Measurements from ENCODE around the gene BIRC2. TPM values are rescaled to one million over a fixed set of nuclear protein-coding genes. Genes with fewer than 3 reads are reported as not detected.
A peak's percentile ranks its signal among the peaks of the same experiment; 100 is the strongest.
"Not testable (repeated sequence)": the region's sequence is repeated elsewhere in the genome, so short reads cannot be mapped to it uniquely, and the experiment has no call there.

The BIRC2 gene
- total RNA-seq (57.1 TPM), polyA plus RNA-seq (ENCODE audit: insufficient read depth in 1 of 8, insufficient read length in 8 of 8, low replicate concordance in 1 of 8) (10 to 100 TPM; 37.3 to 54.8 (median 41.3) TPM)
- long read RNA-seq, donor 1, partial matches to known transcripts, result 0 of 2 reads
- long read RNA-seq, donor 1, other reads (novel, unspliced or antisense), result 0 of 2 reads
- long read RNA-seq, donor 2, partial matches to known transcripts, result 0 of 1 reads
- long read RNA-seq, donor 2, other reads (novel, unspliced or antisense), result 0 of 1 reads
- long read RNA-seq, donor 3, transcript BIRC2-201 (9 exons, 3,743 nt), result major isoform, 10 of 20 reads
- long read RNA-seq, donor 3, partial matches to known transcripts, result 10 of 20 reads
- long read RNA-seq, donor 3, other reads (novel, unspliced or antisense), result 0 of 20 reads
- long read RNA-seq, donor 4, partial matches to known transcripts, result 16 of 20 reads
- long read RNA-seq, donor 4, other reads (novel, unspliced or antisense), result 0 of 20 reads
- long read RNA-seq, donor 5, transcript BIRC2-201 (9 exons, 3,743 nt), result major isoform, 11 of 75 reads
- long read RNA-seq, donor 5, partial matches to known transcripts, result 64 of 75 reads
- long read RNA-seq, donor 5, other reads (novel, unspliced or antisense), result 0 of 75 reads
- long read RNA-seq, donor 6, transcript BIRC2-201 (9 exons, 3,743 nt), result major isoform, 5 of 13 reads
- long read RNA-seq, donor 6, partial matches to known transcripts, result 8 of 13 reads
- long read RNA-seq, donor 6, other reads (novel, unspliced or antisense), result 0 of 13 reads
- long read RNA-seq, donor 7, transcript BIRC2-201 (9 exons, 3,743 nt), result major isoform, 7 of 29 reads
- long read RNA-seq, donor 7, partial matches to known transcripts, result 20 of 29 reads
- long read RNA-seq, donor 7, other reads (novel, unspliced or antisense), result 0 of 29 reads
- long read RNA-seq, donor 8, transcript BIRC2-201 (9 exons, 3,743 nt), result major isoform, 9 of 16 reads
- long read RNA-seq, donor 8, partial matches to known transcripts, result 7 of 16 reads
- long read RNA-seq, donor 8, other reads (novel, unspliced or antisense), result 0 of 16 reads
- long read RNA-seq, donor 9, partial matches to known transcripts, result 30 of 32 reads
- long read RNA-seq, donor 9, other reads (novel, unspliced or antisense), result 0 of 32 reads
- long read RNA-seq, donor 10, transcript BIRC2-201 (9 exons, 3,743 nt), result major isoform, 11 of 22 reads
- long read RNA-seq, donor 10, partial matches to known transcripts, result 11 of 22 reads
- long read RNA-seq, donor 10, other reads (novel, unspliced or antisense), result 0 of 22 reads
- long read RNA-seq, donor 11, transcript BIRC2-201 (9 exons, 3,743 nt), result major isoform, 6 of 18 reads
- long read RNA-seq, donor 11, partial matches to known transcripts, result 11 of 18 reads
- long read RNA-seq, donor 11, other reads (novel, unspliced or antisense), result 0 of 18 reads

- Histone ChIP-seq H3K9me3 (replicated peaks; ENCODE audit: control insufficient read depth, low read depth, low read length) (no peaks in the 10 kb centered on the region), H3K4me1 (ENCODE audit: control insufficient read depth, insufficient read depth, low read length) (peaks cover 5% of the 10 kb centered on the region), H3K27ac (ENCODE audit: low read length) (peak within 1 kb of the TSS; percentile 99), H3K27me3 (ENCODE audit: control insufficient read depth, insufficient read depth, low read length) (no peaks in the 10 kb centered on the region), H3K36me3 (ENCODE audit: control insufficient read depth, insufficient read depth, low read length) (peaks cover 10% of the 10 kb centered on the region), H3K4me3 (ENCODE audit: low read length) (peak within 1 kb of the TSS; percentile 71)
- under 1% methylated on average over 77 of the region's 77 CpGs for WGBS (ENCODE audit: insufficient coverage)
- peak; percentile 98 for DNase-seq
Measured at GRCh38 chr11:102346748-102347461, at the start of gene BIRC2. Gene BIRC2 (plus strand): TSS chr11:102347214. CDS start chr11:102349855, 2,641 bp downstream.

GRCh38 chr11:102300837-102301236, 46.2 kb upstream of the BIRC2 start:
- H3K9me3 ChIP-seq (replicated peaks; ENCODE audit: control insufficient read depth, low read depth, low read length); H3K4me3 ChIP-seq (ENCODE audit: low read length); H3K4me1 ChIP-seq (ENCODE audit: control insufficient read depth, insufficient read depth, low read length); DNase-seq; H3K36me3 ChIP-seq (ENCODE audit: control insufficient read depth, insufficient read depth, low read length); H3K27me3 ChIP-seq (ENCODE audit: control insufficient read depth, insufficient read depth, low read length); H3K27ac ChIP-seq (ENCODE audit: low read length): not testable (repeated sequence)
- 89% methylated on average over 1 of the region's 2 CpGs for WGBS (ENCODE audit: insufficient coverage)

- DNase-seq, result no peak
- no peak overlapping the region for H3K4me3 ChIP-seq (ENCODE audit: low read length)
- peaks cover 7% of the 10 kb centered on the region for H3K9me3 ChIP-seq (replicated peaks; ENCODE audit: control insufficient read depth, low read depth, low read length)
- H3K4me1 ChIP-seq (ENCODE audit: control insufficient read depth, insufficient read depth, low read length), result no peaks in the 10 kb centered on the region
- no peak overlapping the region for H3K27ac ChIP-seq (ENCODE audit: low read length)
- no peaks in the 10 kb centered on the region for H3K36me3 ChIP-seq (ENCODE audit: control insufficient read depth, insufficient read depth, low read length)
- 64% methylated on average over 1 of the region's 1 CpG for WGBS (ENCODE audit: insufficient coverage)
- no peaks in the 10 kb centered on the region for H3K27me3 ChIP-seq (ENCODE audit: control insufficient read depth, insufficient read depth, low read length)
Measured at GRCh38 chr11:102302241-102302640, 44.8 kb upstream of the BIRC2 start.

GRCh38 chr11:102304686-102305085, 42.3 kb upstream of the BIRC2 start:
- H3K4me3 ChIP-seq (ENCODE audit: low read length), result no peak overlapping the region
- H3K27ac ChIP-seq (ENCODE audit: low read length), result no peak overlapping the region
- no peaks in the 10 kb centered on the region for H3K4me1 ChIP-seq (ENCODE audit: control insufficient read depth, insufficient read depth, low read length)
- no peak for DNase-seq
- peaks cover 7% of the 10 kb centered on the region for H3K9me3 ChIP-seq (replicated peaks; ENCODE audit: control insufficient read depth, low read depth, low read length)
- 92% methylated on average over 4 of the region's 4 CpGs for WGBS (ENCODE audit: insufficient coverage)
- no peaks in the 10 kb centered on the region for H3K27me3 ChIP-seq (ENCODE audit: control insufficient read depth, insufficient read depth, low read length)
- no peaks in the 10 kb centered on the region for H3K36me3 ChIP-seq (ENCODE audit: control insufficient read depth, insufficient read depth, low read length)

GRCh38 chr11:102305352-102306047, 41.5 kb upstream of the BIRC2 start:
- H3K36me3 ChIP-seq (ENCODE audit: control insufficient read depth, insufficient read depth, low read length), result no peaks in the 10 kb centered on the region
- peaks cover 7% of the 10 kb centered on the region for H3K9me3 ChIP-seq (replicated peaks; ENCODE audit: control insufficient read depth, low read depth, low read length)
- no peak overlapping the region for H3K27ac ChIP-seq (ENCODE audit: low read length)
- 60% methylated on average over 1 of the region's 3 CpGs for WGBS (ENCODE audit: insufficient coverage)
- DNase-seq, result no peak
- H3K27me3 ChIP-seq (ENCODE audit: control insufficient read depth, insufficient read depth, low read length), result no peaks in the 10 kb centered on the region
- no peak overlapping the region for H3K4me3 ChIP-seq (ENCODE audit: low read length)
- no peaks in the 10 kb centered on the region for H3K4me1 ChIP-seq (ENCODE audit: control insufficient read depth, insufficient read depth, low read length)

- WGBS (ENCODE audit: insufficient coverage), result 71% methylated on average over 4 of the region's 5 CpGs
- Histone ChIP-seq H3K36me3 (ENCODE audit: control insufficient read depth, insufficient read depth, low read length) (no peaks in the 10 kb centered on the region), H3K9me3 (replicated peaks; ENCODE audit: control insufficient read depth, low read depth, low read length) (peaks cover 7% of the 10 kb centered on the region), H3K4me1 (ENCODE audit: control insufficient read depth, insufficient read depth, low read length) (no peaks in the 10 kb centered on the region), H3K27me3 (ENCODE audit: control insufficient read depth, insufficient read depth, low read length) (no peaks in the 10 kb centered on the region), H3K4me3 (ENCODE audit: low read length) (no peak overlapping the region), H3K27ac (ENCODE audit: low read length) (no peak overlapping the region)
- DNase-seq, result peak; percentile 29
Measured at GRCh38 chr11:102306048-102306597, 40.9 kb upstream of the BIRC2 start.

GRCh38 chr11:102306817-102307726, 39.9 kb upstream of the BIRC2 start:
- Histone ChIP-seq H3K36me3 (ENCODE audit: control insufficient read depth, insufficient read depth, low read length) (no peaks in the 10 kb centered on the region), H3K9me3 (replicated peaks; ENCODE audit: control insufficient read depth, low read depth, low read length) (peaks cover 5% of the 10 kb centered on the region), H3K4me1 (ENCODE audit: control insufficient read depth, insufficient read depth, low read length) (no peaks in the 10 kb centered on the region), H3K4me3 (ENCODE audit: low read length) (no peak overlapping the region), H3K27me3 (ENCODE audit: control insufficient read depth, insufficient read depth, low read length) (no peaks in the 10 kb centered on the region), H3K27ac (ENCODE audit: low read length) (no peak overlapping the region)
- 41% methylated on average over 6 of the region's 9 CpGs for WGBS (ENCODE audit: insufficient coverage)
- no peak for DNase-seq

GRCh38 chr11:102307727-102308038, 39.3 kb upstream of the BIRC2 start:
- Histone ChIP-seq H3K27ac (ENCODE audit: low read length) (no peak overlapping the region), H3K27me3 (ENCODE audit: control insufficient read depth, insufficient read depth, low read length) (no peaks in the 10 kb centered on the region)
- no peak for DNase-seq

More at GRCh38 chr11:102307727-102308038, 39.3 kb upstream of the BIRC2 start:
- no peaks in the 10 kb centered on the region for H3K36me3 ChIP-seq (ENCODE audit: control insufficient read depth, insufficient read depth, low read length)
- H3K9me3 ChIP-seq (replicated peaks; ENCODE audit: control insufficient read depth, low read depth, low read length), result peaks cover 3% of the 10 kb centered on the region
- H3K4me3 ChIP-seq (ENCODE audit: low read length), result no peak overlapping the region
- no peaks in the 10 kb centered on the region for H3K4me1 ChIP-seq (ENCODE audit: control insufficient read depth, insufficient read depth, low read length)
